Chondrocyte (in vitro differentiated cells): ENCODE measurements around the gene LTBP1. TPM values are rescaled to one million over a fixed set of nuclear protein-coding genes. Genes with fewer than 3 reads are reported as not detected.
A peak's percentile ranks its signal among the peaks of the same experiment; 100 is the strongest.

Experiments used
- DNase-seq: peaks from one replicate; pipeline ENCODE4 v3.0.0; 2021; ENCODE audit warnings: mixed read lengths, low spot score
- H3K27ac Mint-ChIP-seq: one replicate; pipeline ENCODE4 v1.8.0; 2021; ENCODE audit warnings: mild to moderate bottlenecking, moderate library complexity, mixed read lengths; ENCODE audit not compliant: unreplicated experiment
- H3K27me3 Mint-ChIP-seq: 2 replicates; pipeline ENCODE4 v1.8.0; 2021; ENCODE audit warnings: low read depth, mixed read lengths
- H3K36me3 Mint-ChIP-seq: 2 replicates; pipeline ENCODE4 v1.8.0; 2021; ENCODE audit warnings: low read depth, mixed read lengths
- H3K4me1 Mint-ChIP-seq: 2 replicates; pipeline ENCODE4 v1.8.0; 2021; ENCODE audit warnings: low read depth, mild to moderate bottlenecking, mixed read lengths
- H3K4me3 Mint-ChIP-seq: one replicate; pipeline ENCODE4 v1.8.0; 2021; ENCODE audit warnings: mild to moderate bottlenecking, moderate library complexity, mixed read lengths; ENCODE audit not compliant: unreplicated experiment
- H3K9me3 Mint-ChIP-seq: 2 replicates; pipeline ENCODE4 v1.8.0; 2021; ENCODE audit warnings: low read depth, mixed read lengths
- total RNA-seq: library from RNA; stranded (reverse); gene quantifications from 3 replicates; pipeline ENCODE4 v1.2.1, GENCODE V29; 2021
- TF ChIP-seq, protein P1 (sequence below): fragments of 200-600 bp; sonication (generic); IDR thresholded peaks from 2 replicates; pipeline ENCODE4 v1.5.0; 2021; ENCODE audit warnings: antibody characterized with exemption, mild to moderate bottlenecking, moderate library complexity

LTBP1 gene
- total RNA-seq, 1 donor from 2014 or later: 398 TPM

DNA sequence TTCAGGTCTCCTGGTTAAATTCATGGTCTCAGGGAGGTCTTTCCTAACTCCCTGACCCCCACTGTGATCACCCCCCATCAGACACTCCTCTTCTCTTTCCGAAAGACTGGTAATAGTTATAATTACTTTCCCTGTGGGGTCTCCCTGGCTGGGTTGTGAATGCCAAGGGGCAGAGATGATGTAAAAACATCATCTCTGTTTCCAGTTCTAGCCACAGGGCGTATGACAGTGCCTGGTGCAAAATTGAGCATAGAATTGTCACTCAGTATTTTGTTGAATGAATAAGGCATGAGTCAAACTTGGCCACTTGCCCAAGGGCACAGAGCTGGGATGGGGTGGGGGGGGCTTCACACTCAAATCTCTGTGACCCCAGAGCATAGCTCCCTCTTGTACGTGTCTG, 65.2 kb downstream of the LTBP1 start:
- Mint-ChIP-seq H3K9me3 (peaks cover 4% of the 10 kb centered on the region), H3K27me3 (no peaks in the 10 kb centered on the region), H3K4me1 (peaks cover 44% of the 10 kb centered on the region), H3K4me3 (no peak overlapping the region), H3K27ac (peak overlapping the region; percentile 76), H3K36me3 (peaks cover 2% of the 10 kb centered on the region)
- TF ChIP-seq, protein P1, sequence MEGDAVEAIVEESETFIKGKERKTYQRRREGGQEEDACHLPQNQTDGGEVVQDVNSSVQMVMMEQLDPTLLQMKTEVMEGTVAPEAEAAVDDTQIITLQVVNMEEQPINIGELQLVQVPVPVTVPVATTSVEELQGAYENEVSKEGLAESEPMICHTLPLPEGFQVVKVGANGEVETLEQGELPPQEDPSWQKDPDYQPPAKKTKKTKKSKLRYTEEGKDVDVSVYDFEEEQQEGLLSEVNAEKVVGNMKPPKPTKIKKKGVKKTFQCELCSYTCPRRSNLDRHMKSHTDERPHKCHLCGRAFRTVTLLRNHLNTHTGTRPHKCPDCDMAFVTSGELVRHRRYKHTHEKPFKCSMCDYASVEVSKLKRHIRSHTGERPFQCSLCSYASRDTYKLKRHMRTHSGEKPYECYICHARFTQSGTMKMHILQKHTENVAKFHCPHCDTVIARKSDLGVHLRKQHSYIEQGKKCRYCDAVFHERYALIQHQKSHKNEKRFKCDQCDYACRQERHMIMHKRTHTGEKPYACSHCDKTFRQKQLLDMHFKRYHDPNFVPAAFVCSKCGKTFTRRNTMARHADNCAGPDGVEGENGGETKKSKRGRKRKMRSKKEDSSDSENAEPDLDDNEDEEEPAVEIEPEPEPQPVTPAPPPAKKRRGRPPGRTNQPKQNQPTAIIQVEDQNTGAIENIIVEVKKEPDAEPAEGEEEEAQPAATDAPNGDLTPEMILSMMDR: no peak
- no peak for DNase-seq

DNA sequence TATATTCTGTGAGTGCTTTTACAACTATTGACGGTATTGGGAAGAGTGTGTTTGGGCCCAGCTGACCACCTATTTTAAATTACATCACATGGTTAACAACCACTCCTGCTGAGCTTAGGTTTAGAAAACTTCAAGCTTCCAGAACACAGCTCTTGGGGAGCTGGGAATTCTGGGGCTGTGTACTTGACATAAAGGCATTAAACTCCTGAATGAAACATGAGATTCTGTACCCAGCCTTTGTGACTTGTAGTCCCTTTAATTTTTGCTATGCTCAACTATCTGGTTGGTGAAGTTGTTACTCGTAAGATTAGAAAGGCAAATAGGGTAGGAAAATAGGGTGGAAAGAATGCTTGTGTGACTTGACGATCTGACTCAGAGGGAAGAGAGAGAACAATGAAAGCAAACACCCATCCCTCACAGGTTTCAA, 66.9 kb downstream of the LTBP1 start:
- DNase-seq: no peak
- Mint-ChIP-seq H3K4me1 (peaks cover 54% of the 10 kb centered on the region), H3K4me3 (no peak overlapping the region)

DNA sequence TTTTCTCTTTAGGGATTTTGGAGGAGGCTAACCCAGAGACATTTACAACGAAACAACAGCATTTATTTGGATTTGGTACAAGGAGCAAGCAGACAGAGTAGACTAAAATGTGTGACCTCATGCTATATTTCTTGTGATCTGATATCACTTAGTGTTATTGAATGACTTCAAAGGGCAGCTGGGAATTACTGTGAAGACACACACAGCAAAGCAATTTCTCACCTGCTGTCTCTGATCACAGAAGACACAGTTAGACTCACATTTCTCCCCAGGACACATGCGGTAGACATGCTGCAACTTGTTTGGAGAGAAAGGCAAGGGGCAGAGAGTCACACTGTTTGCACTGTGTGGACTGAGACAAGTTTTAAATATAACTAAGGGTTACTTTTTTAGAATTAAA, 67.5 kb downstream of the LTBP1 start:
- Mint-ChIP-seq H3K27me3 (no peaks in the 10 kb centered on the region), H3K9me3 (peaks cover 4% of the 10 kb centered on the region), H3K4me1 (peaks cover 58% of the 10 kb centered on the region), H3K36me3 (peaks cover 2% of the 10 kb centered on the region), H3K4me3 (no peak overlapping the region), H3K27ac (peak overlapping the region; percentile 82)
- DNase-seq: no peak
- TF ChIP-seq, protein P1: no peak

More for the DNA sequence above, 66.9 kb downstream of the LTBP1 start:
- no peaks in the 10 kb centered on the region for H3K27me3 Mint-ChIP-seq
- peaks cover 2% of the 10 kb centered on the region for H3K36me3 Mint-ChIP-seq
- H3K27ac Mint-ChIP-seq: peak overlapping the region; percentile 82
- TF ChIP-seq, protein P1: no peak
- peaks cover 4% of the 10 kb centered on the region for H3K9me3 Mint-ChIP-seq

DNA sequence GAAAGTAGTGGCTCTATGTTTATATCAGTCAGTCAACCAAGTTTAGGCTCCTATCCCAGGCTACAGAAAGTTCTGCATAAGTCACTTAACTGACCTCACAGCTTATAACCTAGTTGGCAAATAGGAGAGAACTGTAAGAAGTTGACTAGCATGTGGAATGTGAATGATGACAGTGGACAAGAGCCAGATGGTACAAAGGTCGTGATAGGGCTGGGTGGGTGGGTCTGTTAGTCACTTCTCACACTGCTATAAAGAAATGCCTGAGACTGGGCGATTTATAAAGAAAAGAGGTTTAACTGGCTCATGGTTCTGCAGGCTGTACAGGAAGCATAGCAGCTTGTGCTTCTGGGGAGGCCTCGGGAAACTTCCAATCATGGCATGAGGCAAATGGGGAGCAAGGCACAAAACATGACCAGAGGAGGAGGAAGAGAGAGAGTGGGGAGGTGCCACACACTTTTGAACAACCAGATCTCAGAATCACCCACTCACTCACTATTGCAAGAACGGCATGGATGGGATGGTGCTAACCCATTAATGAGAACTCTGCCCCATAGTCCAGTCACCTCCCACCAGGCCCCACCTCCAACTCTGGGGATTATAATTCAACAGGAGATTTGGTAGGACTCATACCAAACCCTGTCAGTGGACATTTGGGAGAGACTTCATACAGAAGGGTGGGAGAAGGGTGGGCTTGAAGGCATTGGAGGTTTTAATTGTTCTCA, 68.8 kb downstream of the LTBP1 start:
- DNase-seq: no peak
- Mint-ChIP-seq H3K27ac (peak overlapping the region; percentile 73), H3K27me3 (no peaks in the 10 kb centered on the region), H3K4me3 (no peak overlapping the region), H3K4me1 (peaks cover 59% of the 10 kb centered on the region), H3K36me3 (no peaks in the 10 kb centered on the region), H3K9me3 (peaks cover 4% of the 10 kb centered on the region)
- TF ChIP-seq, protein P1: no peak

DNA sequence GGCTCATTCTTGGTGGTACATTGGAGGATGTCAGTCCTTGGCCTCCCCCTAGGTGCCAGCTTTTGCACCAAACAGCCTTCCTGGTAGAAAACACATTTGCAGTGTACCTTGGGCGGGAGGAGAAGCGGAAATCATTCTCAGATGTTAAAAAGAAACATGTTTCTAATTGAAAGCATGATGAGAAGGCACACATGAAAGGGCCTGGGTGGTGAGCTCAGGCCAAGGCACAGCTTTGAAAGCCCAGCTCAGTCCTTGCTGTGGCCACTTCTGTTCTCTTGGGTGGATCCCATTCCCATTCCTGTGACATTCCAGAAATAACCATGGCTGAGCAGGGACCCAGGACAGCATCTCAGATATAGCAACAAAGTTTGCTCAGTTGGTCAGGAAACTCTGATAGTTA, 71.5 kb downstream of the LTBP1 start:
- H3K4me1 Mint-ChIP-seq: peaks cover 73% of the 10 kb centered on the region
- H3K9me3 Mint-ChIP-seq: peaks cover 4% of the 10 kb centered on the region
- H3K36me3 Mint-ChIP-seq: no peaks in the 10 kb centered on the region
- no peak for DNase-seq
- peak overlapping the region; percentile 6 for H3K27ac Mint-ChIP-seq
- no peaks in the 10 kb centered on the region for H3K27me3 Mint-ChIP-seq
- H3K4me3 Mint-ChIP-seq: no peak overlapping the region
- TF ChIP-seq, protein P1: peak; percentile 42
